Right lobe of liver (tissue), 6 donors: ENCODE results near the gene HSDL1. TPM values are rescaled to one million over a fixed set of nuclear protein-coding genes. Genes with fewer than 3 reads are reported as not detected.

Experiments used
- ATAC-seq, 4 donors: fragments of 200-7000 bp; cut with Tn5 transposase; one replicate each; pipeline ENCODE4 v1.9.1; 2020; ENCODE audit warnings: mild to moderate bottlenecking in 4 of 4, moderate library complexity in 4 of 4
- DNase-seq, 3 donors: peaks; one replicate each; pipeline ENCODE4 v3.0.0-alpha.2; 2020
- H3K27ac ChIP-seq, 3 donors: fragments of 200-600 bp; one replicate each; pipeline ENCODE4 v1.8.0; 2022
- H3K27me3 ChIP-seq, 2 donors: fragments of 200-600 bp; one replicate each; pipeline ENCODE4 v1.8.0; 2022
- H3K36me3 ChIP-seq, 4 donors: fragments of 200-600 bp; sonication (generic) in 1 of 4; one replicate each; pipeline versions ENCODE4 v1.5.1 to v1.8.0; 2017 to 2022; ENCODE audit warnings: control low read depth in 1 of 4
- H3K4me1 ChIP-seq, 4 donors: fragments of 200-600 bp; sonication (generic) in 1 of 4; one replicate each; pipeline versions ENCODE4 v1.5.1 to v1.8.0; 2017 to 2022; ENCODE audit warnings: control low read depth in 1 of 4
- H3K4me3 ChIP-seq, 3 donors: fragments of 200-600 bp; one replicate each; pipeline ENCODE4 v1.8.0; 2022
- H3K9me3 ChIP-seq, 4 donors: fragments of 200-600 bp; sonication (generic) in 1 of 4; one replicate each; pipeline versions ENCODE4 v1.5.1 to v1.8.0; 2017 to 2022; ENCODE audit warnings: control low read depth in 1 of 4
- POLR2A ChIP-seq: fragments of 450-650 bp; IDR thresholded peaks from one replicate; pipeline ENCODE4 v1.6.1; 2017; ENCODE audit warnings: antibody characterized with exemption, mild to moderate bottlenecking
- WGBS: methylation state at CpG from one replicate; pipeline ENCODE4 v1.1.6; 2018; ENCODE audit warnings: low coverage, low lambda C conversion rate; ENCODE audit not compliant: insufficient coverage; ENCODE audit errors: missing lambda C conversion rate; 5-methylcytosine and 5-hydroxymethylcytosine counted together
- intact Hi-C, 2 donors: fragments of 100-400 bp; cut with DNase I; formaldehyde crosslinking; loops; one replicate each; pipeline versions ENCODE4 v1.11.2 to v1.14.1; 2022
- total RNA-seq, 6 experiments: library from RNA; depleted of rRNA in 2 of 6; stranded (reverse); fragments of >200 nt in 2 of 6; fragmentation: NEBNext Ultra II Directional in 3 of 6; extraction: Animal tissue kit (Norgen Biotek cat#: 25700) in 3 of 6; gene quantifications; one replicate each; pipeline versions ENCODE4 v1.1.0 to v1.2.4, GENCODE V29; 2016 to 2023
- TF ChIP-seq, protein P1 (sequence below), 4 donors: fragments of 200-600 bp in 3 of 4; fragments of 450-650 bp in 1 of 4; IDR thresholded peaks; one replicate each; pipeline versions ENCODE4 v1.5.1 to v1.8.0; 2016 to 2022; ENCODE audit warnings: antibody characterized with exemption in 4 of 4, mild to moderate bottlenecking in 2 of 4
- donor health status: DM: no; HTN: yes; CAD: no.
- donor health status: DM: no; HTN: no; CAD: no.
- donor health status: DM: no; HTN: no; CAD: no.
- donor health status: DM: no; HTN: yes; CAD: no.
- donor health status: DM: no; HTN: yes; CAD: no.

Gene HSDL1
- total RNA-seq, 6 experiments from 2014 or later = 4.3 to 8.1 (median 6.2) TPM

DNA sequence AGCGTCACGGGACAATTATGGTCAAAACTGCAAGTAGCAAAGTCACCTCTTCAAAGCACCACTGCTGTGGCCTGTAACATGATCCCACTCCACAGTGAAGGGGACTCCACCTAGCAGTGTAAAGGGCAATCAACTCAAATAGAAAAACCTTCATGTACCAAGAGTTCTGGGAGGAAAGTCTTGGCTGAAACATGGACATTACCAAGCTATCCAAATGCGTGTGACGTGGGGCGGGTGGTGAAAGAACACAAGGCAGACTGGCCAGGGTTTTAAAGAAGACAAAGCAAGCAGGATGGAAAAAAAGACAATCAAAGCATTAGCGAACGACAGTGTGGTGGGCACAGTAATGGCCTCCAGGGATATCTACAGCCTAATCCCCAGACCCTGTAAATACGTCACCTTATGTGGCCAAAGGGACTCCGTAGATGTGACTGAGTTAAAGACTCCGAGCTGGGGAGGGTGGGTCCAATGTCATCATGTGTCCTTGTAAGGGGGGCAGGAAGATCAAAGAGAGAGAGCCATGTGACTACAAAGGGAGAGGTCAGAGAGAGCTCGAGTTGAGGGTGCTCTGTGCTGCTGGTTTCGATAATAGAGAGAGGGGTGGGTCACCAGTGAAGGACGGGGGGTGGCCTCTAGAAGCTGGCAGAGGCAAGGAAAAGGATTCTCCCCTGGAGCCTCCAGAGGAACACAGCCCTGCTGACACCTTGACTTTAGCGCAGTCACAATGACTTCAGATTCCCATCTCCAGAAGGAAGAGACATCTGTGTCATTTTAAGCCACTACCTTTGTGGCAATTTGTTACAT is 6.0 kb downstream of the HSDL1 start:
- intact Hi-C loops = no loop called here
- no peak overlapping the region for H3K27ac ChIP-seq
- H3K9me3 ChIP-seq = no peaks in the 10 kb centered on the region
- no peaks in the 10 kb centered on the region for H3K36me3 ChIP-seq
- ATAC-seq = no peak
- H3K4me1 ChIP-seq = no peaks in the 10 kb centered on the region
- H3K27me3 ChIP-seq = no peaks in the 10 kb centered on the region
- TF ChIP-seq, protein P1, sequence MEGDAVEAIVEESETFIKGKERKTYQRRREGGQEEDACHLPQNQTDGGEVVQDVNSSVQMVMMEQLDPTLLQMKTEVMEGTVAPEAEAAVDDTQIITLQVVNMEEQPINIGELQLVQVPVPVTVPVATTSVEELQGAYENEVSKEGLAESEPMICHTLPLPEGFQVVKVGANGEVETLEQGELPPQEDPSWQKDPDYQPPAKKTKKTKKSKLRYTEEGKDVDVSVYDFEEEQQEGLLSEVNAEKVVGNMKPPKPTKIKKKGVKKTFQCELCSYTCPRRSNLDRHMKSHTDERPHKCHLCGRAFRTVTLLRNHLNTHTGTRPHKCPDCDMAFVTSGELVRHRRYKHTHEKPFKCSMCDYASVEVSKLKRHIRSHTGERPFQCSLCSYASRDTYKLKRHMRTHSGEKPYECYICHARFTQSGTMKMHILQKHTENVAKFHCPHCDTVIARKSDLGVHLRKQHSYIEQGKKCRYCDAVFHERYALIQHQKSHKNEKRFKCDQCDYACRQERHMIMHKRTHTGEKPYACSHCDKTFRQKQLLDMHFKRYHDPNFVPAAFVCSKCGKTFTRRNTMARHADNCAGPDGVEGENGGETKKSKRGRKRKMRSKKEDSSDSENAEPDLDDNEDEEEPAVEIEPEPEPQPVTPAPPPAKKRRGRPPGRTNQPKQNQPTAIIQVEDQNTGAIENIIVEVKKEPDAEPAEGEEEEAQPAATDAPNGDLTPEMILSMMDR (IDR thresholded peaks at IDR 0.05) = no peak
- TF ChIP-seq POLR2A = no peak
- no peak overlapping the region for H3K4me3 ChIP-seq
- DNase-seq = no peak
- WGBS = 77% methylated on average over 14 of the region's 14 CpGs

DNA sequence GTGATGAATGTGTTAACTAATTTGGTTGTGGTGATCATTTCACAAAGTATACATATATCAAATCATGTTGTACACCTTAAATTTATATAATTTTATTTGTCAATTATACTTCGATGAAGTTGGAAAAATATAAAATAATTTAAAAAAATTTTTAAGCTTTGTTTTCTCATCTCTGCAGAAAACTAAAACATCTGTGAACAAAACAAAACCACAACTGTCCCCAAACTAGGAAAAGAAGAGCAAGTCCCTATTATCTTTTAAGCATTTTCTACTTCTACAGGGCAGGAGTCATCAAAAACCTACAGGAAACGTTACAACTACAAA is 6.5 kb downstream of the HSDL1 start:
- TF ChIP-seq, protein P1 (IDR thresholded peaks at IDR 0.05) = no peak
- DNase-seq = no peak
- no peaks in the 10 kb centered on the region for H3K27me3 ChIP-seq
- no peaks in the 10 kb centered on the region for H3K4me1 ChIP-seq
- no peak overlapping the region for H3K4me3 ChIP-seq
- intact Hi-C loops = no loop called here
- ATAC-seq = no peak
- no peak overlapping the region for H3K27ac ChIP-seq
- WGBS = 69% methylated on average over 2 of the region's 2 CpGs
- H3K36me3 ChIP-seq = no peaks in the 10 kb centered on the region
- no peaks in the 10 kb centered on the region for H3K9me3 ChIP-seq

DNA sequence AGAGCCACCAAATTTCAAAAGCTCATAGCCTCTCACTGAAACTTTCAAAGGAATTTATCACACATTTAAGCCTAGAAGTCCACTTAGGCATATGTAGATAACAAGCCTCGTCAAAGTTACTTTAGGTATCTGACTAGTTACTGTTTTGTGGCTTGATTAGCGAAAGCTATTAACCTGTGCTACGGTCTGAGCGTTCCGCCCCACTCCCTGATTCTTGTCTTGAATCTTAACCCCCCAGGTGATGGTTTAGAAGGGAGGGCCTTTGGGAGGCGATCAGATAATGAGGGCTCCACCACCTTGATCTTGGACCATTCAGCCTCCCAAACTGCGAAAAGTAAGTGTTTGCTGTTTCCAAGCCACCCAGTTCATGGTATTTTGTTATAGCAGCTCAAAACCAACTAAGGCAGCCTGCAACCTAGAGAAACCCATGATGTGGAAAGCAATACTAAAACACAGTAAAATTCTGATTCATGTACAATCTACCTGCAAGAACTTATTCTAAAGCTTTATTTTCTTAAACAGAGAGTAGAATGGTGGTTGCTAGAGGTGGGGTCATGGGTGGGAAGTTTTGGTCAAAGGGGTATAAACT is 7.1 kb downstream of the HSDL1 start:
- 97% methylated on average over 7 of the region's 7 CpGs for WGBS
- Histone ChIP-seq H3K27me3 (no peaks in the 10 kb centered on the region), H3K9me3 (no peaks in the 10 kb centered on the region), H3K4me3 (no peak overlapping the region), H3K36me3 (no peaks in the 10 kb centered on the region), H3K4me1 (no peaks in the 10 kb centered on the region), H3K27ac (no peak overlapping the region)
- no peak for TF ChIP-seq POLR2A
- TF ChIP-seq, protein P1 (IDR thresholded peaks at IDR 0.05) = no peak
- DNase-seq (no peak), ATAC-seq (no peak)
- intact Hi-C loops = no loop called here

DNA sequence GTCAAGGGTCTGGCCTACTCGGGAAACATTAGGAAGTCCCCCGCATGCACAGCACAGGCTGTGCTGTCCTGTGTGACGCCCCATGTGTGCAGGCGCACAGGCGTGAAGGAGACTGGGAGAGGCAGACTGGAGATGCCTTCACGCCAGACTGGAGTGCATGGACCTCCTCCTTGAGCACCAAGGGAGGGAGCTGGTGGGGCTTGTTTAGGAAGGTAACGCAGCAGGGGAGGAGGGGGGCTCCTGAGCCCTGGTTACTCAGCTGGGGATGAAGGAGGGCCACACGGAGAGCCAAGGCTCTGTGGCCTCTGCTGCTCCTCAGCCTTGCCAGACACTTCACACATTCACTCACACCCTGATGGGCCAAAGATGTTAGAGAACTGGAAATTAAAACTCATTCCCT is 7.7 kb downstream of the HSDL1 start:
- DNase-seq = no peak
- TF ChIP-seq, protein P1 (IDR thresholded peaks at IDR 0.05) = no peak
- TF ChIP-seq POLR2A = no peak
- 70% methylated on average over 2 of the region's 8 CpGs for WGBS
- intact Hi-C loops = no loop called here
- no peak for ATAC-seq
- Histone ChIP-seq H3K27me3 (no peaks in the 10 kb centered on the region), H3K9me3 (no peaks in the 10 kb centered on the region), H3K4me1 (no peaks in the 10 kb centered on the region), H3K27ac (no peak overlapping the region), H3K4me3 (no peak overlapping the region), H3K36me3 (no peaks in the 10 kb centered on the region)
